GM18505 (cell line): Measurements from ENCODE around the gene TXLNG.
"Not testable (repeated sequence)": the region's sequence is repeated elsewhere in the genome, so short reads cannot be mapped to it uniquely, and the experiment has no call there.

Experiments used
- ATAC-seq: cut with Tn5 transposase; IDR thresholded peaks from one replicate; pipeline ENCODE4 v1.9.1; 2021; ENCODE audit not compliant: unreplicated experiment
- POLR2A ChIP-seq: IDR thresholded peaks from 4 replicates; pipeline ENCODE4 v1.6.1; 2011; ENCODE audit warnings: borderline replicate concordance; ENCODE audit not compliant: insufficient read depth, insufficient read length; ENCODE audit errors: extremely low read depth

TXLNG gene

GRCh38 chrX:16838202-16839066 lies 52.2 kb downstream of the TXLNG start:
- no peak for ATAC-seq
- TF ChIP-seq POLR2A, result no peak

GRCh38 chrX:16839219-16839851 lies 53.1 kb downstream of the TXLNG start:
- no peak for TF ChIP-seq POLR2A
- ATAC-seq, result no peak

DNA sequence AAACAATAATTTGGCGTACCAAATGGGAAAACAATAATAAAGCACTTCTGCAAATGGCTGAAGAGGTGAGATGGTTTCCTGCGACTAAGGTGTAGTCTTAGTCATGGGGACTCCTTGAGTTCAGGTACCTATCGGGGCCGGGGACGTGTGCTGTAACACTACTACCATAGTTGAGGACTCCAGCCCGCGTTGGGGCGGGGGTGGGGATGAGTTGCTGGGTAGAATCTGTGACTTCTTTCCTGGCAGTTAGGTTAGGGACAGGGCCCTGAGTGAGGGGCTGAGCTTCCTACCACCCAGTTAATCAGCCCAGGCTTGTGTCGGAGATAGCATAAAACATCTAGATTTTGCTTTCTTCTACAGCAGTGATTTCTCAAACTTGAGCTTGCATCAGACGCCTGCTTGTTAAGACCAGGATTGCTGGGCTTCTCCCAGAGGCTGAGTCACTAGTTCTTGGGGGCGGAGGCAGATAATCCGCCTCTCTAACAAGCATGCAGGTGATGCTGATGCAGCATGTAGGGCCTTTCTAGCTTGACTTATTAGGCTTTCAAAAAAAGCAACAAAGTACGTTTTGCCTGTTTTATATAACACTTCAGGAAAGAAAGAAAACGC lies 53.7 kb downstream of the TXLNG start:
- no peak for ATAC-seq
- no peak for TF ChIP-seq POLR2A

GRCh38 chrX:16842684-16843083 lies 56.4 kb downstream of the TXLNG start:
- TF ChIP-seq POLR2A, result no peak
- no peak for ATAC-seq

DNA sequence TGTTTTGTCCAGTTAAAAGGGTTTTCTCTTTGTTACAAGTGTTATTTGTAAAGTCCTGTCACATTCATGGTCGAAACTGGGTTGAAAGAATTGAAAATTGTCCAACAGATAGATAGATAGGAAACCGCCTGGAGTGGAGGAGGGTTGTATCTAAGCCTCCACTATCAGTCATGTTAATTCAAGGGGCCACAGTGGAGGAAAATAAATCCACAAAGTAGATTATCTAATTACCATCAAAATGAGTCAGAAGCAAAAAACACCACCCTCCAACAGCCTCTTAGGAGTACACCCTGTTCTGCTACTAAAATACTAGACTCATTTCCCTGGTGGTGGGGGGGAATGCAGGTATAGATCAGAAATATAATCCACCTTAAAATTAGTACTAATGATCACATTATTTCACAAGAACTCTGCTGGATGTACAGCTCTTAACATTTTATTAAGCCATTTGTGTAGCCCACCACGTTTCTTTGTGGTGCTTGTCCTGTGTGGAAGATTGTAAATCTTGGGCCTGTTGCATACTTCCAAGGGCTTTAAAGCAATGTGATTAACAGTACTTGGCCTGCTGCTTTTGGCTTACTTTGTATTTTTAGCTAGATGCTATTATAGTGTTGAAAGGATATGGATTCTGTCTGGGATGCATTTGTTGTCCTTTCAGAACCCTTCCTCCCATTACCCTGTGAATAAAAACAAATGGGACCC lies 57.1 kb downstream of the TXLNG start:
- no peak for TF ChIP-seq POLR2A
- ATAC-seq, result no peak

DNA sequence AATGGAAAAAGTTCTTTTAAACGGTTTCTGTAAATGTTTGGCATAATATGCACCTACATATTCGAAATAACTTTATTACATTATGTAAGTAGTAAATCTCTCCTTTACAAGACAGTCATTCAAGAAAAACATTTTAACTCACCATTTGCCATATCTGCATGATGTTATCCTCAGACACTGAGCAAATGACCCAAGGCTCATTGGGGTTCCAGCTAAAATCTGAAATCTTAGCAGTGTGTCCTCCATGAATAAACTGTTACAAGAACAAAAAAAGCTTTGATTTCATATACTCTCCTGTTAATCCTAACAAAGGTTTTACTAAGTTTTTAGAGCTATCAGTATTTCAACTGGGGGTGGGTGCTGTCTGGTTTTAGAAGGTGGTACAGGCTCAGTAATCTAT lies 59.4 kb downstream of the TXLNG start:
- no peak for ATAC-seq
- no peak for TF ChIP-seq POLR2A

DNA sequence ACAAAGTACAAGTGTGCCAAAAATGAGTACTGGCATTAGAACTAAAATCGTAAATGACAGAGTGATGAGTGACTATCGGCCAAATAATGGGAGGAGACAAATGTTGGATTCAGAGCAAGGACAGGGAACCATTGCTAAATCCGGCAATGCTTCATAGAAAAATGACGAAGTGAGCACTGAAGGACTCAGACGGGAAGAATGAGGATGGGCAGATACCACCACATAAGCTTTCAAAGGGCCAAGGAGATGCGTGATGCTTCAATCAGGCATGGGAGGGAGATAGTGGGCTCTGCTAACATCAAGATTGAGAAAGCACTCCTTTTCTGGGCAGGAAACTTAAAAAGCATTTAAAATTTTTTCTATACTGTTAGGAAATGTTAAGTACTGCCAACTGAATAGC lies 62.3 kb downstream of the TXLNG start:
- TF ChIP-seq POLR2A, result no peak
- no peak for ATAC-seq

DNA sequence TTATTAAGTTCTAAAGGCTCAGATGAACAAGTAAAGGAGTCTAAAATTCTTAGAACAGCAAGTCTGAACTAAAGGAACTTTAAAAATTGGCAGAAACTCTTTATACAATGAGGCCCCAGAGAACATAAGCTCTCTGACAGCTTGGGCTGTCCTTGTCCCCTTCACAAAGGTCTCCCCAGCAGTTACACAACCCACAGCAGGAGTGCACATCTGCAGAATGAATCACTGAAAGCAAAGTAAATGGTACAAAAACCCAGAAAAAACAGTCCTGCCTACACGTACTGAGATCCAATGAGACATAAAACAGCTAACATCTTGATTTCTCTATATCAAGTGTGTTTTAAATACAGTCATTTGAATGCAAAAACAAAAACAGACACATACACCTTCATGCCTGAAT lies 65.2 kb downstream of the TXLNG start:
- no peak for TF ChIP-seq POLR2A
- ATAC-seq, result no peak

DNA sequence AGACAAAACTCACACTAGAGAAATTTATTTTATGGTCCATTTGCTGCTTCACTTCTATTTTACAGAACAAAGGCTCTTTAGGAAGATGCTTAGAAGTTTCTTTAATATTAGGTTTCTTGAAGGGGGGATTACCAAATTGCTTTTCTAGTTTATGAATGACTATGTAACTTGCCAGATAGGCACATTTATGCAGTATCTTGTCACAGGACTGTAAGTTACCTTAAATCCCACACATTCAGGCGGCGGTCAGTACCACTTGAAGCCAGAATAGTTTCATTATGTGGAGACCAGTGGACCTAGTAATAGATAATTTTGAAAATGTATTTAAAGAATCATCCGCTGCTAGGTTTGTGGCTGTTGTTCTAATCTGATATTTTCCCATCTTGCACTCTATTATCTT lies 65.6 kb downstream of the TXLNG start:
- TF ChIP-seq POLR2A, result no peak
- no peak for ATAC-seq

- no peak for ATAC-seq
- no peak for TF ChIP-seq POLR2A
Measured at GRCh38 chrX:16852617-16853179, 66.4 kb downstream of the TXLNG start.

DNA sequence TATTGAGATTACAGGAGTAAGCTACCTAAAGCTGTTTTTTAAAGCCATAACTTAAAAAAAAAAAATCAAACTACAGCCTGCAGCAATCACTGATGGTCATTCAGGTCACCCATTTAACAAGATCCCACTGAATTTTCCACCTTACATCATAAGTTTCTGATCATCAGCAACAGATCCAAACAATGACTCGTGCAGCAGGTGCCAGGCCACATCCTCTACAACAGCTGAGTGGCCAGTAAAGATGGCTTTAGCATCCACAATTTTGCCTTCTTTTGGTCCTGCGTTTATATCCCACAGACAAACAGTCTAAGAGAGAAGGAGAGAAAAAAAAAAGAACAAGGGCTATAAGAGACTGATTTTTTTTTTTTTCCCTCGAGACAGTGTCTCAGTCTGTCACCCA lies 67.3 kb downstream of the TXLNG start:
- ATAC-seq, result no peak

GRCh38 chrX:16855363-16856075 lies 69.3 kb downstream of the TXLNG start:
- no peak for TF ChIP-seq POLR2A
- ATAC-seq, result no peak

More for the DNA sequence above, 67.3 kb downstream of the TXLNG start:
- TF ChIP-seq POLR2A, result no peak

- not testable (repeated sequence) for ATAC-seq
Measured at GRCh38 chrX:16856076-16856404, 69.8 kb downstream of the TXLNG start.
